Neuronal stem cell (in vitro differentiated cells): ENCODE measurements around the gene MFAP3.

ENCODE experiments used
- DNase-seq: peaks from one replicate; pipeline ENCODE4 v3.0.0-alpha.2; 2013; ENCODE audit warnings: low spot score
- H2AFZ ChIP-seq: one replicate; pipeline ENCODE4 v1.6.1; 2013; ENCODE audit warnings: mild to moderate bottlenecking, low read length, inconsistent platforms
- H2AK5ac ChIP-seq: 2 replicates; pipeline ENCODE4 v1.6.1; 2013; ENCODE audit warnings: low read depth, mild to moderate bottlenecking, inconsistent platforms, low read length, moderate library complexity, mixed read lengths
- H2BK120ac ChIP-seq: 2 replicates; pipeline ENCODE4 v1.6.1; 2013; ENCODE audit warnings: low read depth, mild to moderate bottlenecking, inconsistent platforms, low read length, moderate library complexity, mixed read lengths
- H2BK12ac ChIP-seq: one replicate; pipeline ENCODE4 v1.6.1; 2013; ENCODE audit warnings: low read length, inconsistent platforms
- H2BK15ac ChIP-seq: 2 replicates; pipeline ENCODE4 v1.6.1; 2013; ENCODE audit warnings: mild to moderate bottlenecking, low read length, inconsistent platforms, mixed read lengths
- H2BK5ac ChIP-seq: one replicate; pipeline ENCODE4 v1.6.1; 2013; ENCODE audit warnings: inconsistent platforms, mild to moderate bottlenecking, low read length, moderate library complexity
- H3K14ac ChIP-seq: one replicate; pipeline ENCODE4 v1.6.1; 2013; ENCODE audit warnings: low read length, inconsistent platforms
- H3K18ac ChIP-seq: 2 replicates; pipeline ENCODE4 v1.6.1; 2013; ENCODE audit warnings: low read length, inconsistent platforms
- H3K23ac ChIP-seq: 2 replicates; pipeline ENCODE4 v1.6.1; 2013; ENCODE audit warnings: low read depth, mild to moderate bottlenecking, mixed read lengths, low read length, inconsistent platforms; ENCODE audit not compliant: poor library complexity
- H3K27ac ChIP-seq: replicated peaks from 3 replicates; pipeline ENCODE4 v1.5.1; 2013; ENCODE audit warnings: low read length, inconsistent platforms
- H3K27me3 ChIP-seq, 3 experiments: 2 replicates each; pipeline ENCODE4 v1.6.1; 2013; ENCODE audit warnings: low read length in 3 of 3, mild to moderate bottlenecking in 2 of 3, inconsistent platforms in 1 of 3, low read depth in 1 of 3, mixed read lengths in 1 of 3, moderate library complexity in 1 of 3; ENCODE audit not compliant: control insufficient read depth in 3 of 3, insufficient read depth in 3 of 3
- H3K36me3 ChIP-seq, 2 donors: replicated peaks in 1 of 2; 2 replicates each; pipeline ENCODE4 v1.6.1; 2013; ENCODE audit warnings: low read length in 2 of 2; ENCODE audit not compliant: control insufficient read depth in 2 of 2, insufficient read depth in 2 of 2
- H3K4ac ChIP-seq: 2 replicates; pipeline ENCODE4 v1.6.1; 2013; ENCODE audit warnings: inconsistent platforms, mild to moderate bottlenecking, low read length, moderate library complexity
- H3K4me1 ChIP-seq, 2 donors: 1 replicate in 1 of 2; 2 replicates in 1 of 2; pipeline ENCODE4 v1.6.1; 2013; ENCODE audit warnings: low read length in 2 of 2, low read depth in 1 of 2; ENCODE audit not compliant: control insufficient read depth in 2 of 2, insufficient read depth in 1 of 2
- H3K4me2 ChIP-seq: one replicate; pipeline ENCODE4 v1.6.1; 2013; ENCODE audit warnings: mild to moderate bottlenecking, low read length, inconsistent platforms; ENCODE audit not compliant: insufficient read depth, poor library complexity, severe bottlenecking
- H3K4me3 ChIP-seq, 2 donors: 2 replicates each; pipeline ENCODE4 v1.5.1; 2013; ENCODE audit warnings: low read length in 2 of 2, mild to moderate bottlenecking in 2 of 2, inconsistent platforms in 1 of 2, moderate library complexity in 1 of 2
- H3K79me1 ChIP-seq: one replicate; pipeline ENCODE4 v1.6.1; 2013; ENCODE audit warnings: low read depth, mild to moderate bottlenecking, inconsistent platforms, low read length, moderate library complexity
- H3K9ac ChIP-seq: one replicate; pipeline ENCODE4 v1.6.1; 2013; ENCODE audit warnings: mild to moderate bottlenecking, low read depth, low read length, inconsistent platforms; ENCODE audit not compliant: poor library complexity
- H3K9me3 ChIP-seq, 2 donors: replicated peaks in 1 of 2; 2 replicates each; pipeline versions ENCODE3 to v1.6.1; 2013; ENCODE audit warnings: low read length in 2 of 2, mild to moderate bottlenecking in 2 of 2, inconsistent platforms in 1 of 2, low read depth in 1 of 2, mixed read lengths in 1 of 2, moderate library complexity in 1 of 2; ENCODE audit not compliant: control insufficient read depth in 2 of 2, insufficient read depth in 1 of 2
- H4K8ac ChIP-seq: one replicate; pipeline ENCODE4 v1.6.1; 2013; ENCODE audit warnings: low read depth, mild to moderate bottlenecking, inconsistent platforms, low read length, moderate library complexity
- H4K91ac ChIP-seq: one replicate; pipeline ENCODE4 v1.6.1; 2013; ENCODE audit warnings: low read length, low read depth, mild to moderate bottlenecking, inconsistent platforms; ENCODE audit not compliant: poor library complexity
- WGBS, 2 donors: extraction: QIAGEN DNeasy Blood & Tissue Kit; methylation state at CpG; one replicate each; pipeline ENCODE4 v1.1.7; 2013; ENCODE audit warnings: missing lambda C conversion rate in 2 of 2, mixed read lengths in 1 of 2; ENCODE audit not compliant: insufficient read length in 2 of 2, insufficient replicate concordance in 1 of 2; ENCODE audit errors: extremely low coverage in 2 of 2; 5-methylcytosine and 5-hydroxymethylcytosine counted together

MFAP3 gene

GRCh38 chr5:153999995-154000394 is 38.8 kb upstream of the MFAP3 start:
- Histone ChIP-seq H2BK12ac (no peak overlapping the region), H3K36me3 (peaks cover 0 to 42% of the 10 kb centered on the region in 2 donors), H2BK15ac (no peak overlapping the region), H3K9ac (no peak overlapping the region), H2AK5ac (no peak overlapping the region), H3K27ac (no peak overlapping the region), H3K4me1 (no peaks in the 10 kb centered on the region), H2AFZ (no peak overlapping the region), H3K4me2 (no peak overlapping the region), H3K4me3 (no peak overlapping the region), H2BK5ac (no peak overlapping the region), H3K23ac (no peak overlapping the region), H3K4ac (no peak overlapping the region), H4K8ac (no peak overlapping the region), H3K14ac (no peak overlapping the region), H4K91ac (no peak overlapping the region), H3K27me3 (no peaks in the 10 kb centered on the region), H3K9me3 (peaks cover 0 to 4% of the 10 kb centered on the region in 2 donors), H2BK120ac (no peak overlapping the region), H3K18ac (no peak overlapping the region), H3K79me1 (no peaks in the 10 kb centered on the region)
- WGBS, 2 donors, result 100% methylated on average over 1 of the region's 3 CpGs; no CpG with 5 or more reads in 1 of the 2 donors
- no peak for DNase-seq

DNA sequence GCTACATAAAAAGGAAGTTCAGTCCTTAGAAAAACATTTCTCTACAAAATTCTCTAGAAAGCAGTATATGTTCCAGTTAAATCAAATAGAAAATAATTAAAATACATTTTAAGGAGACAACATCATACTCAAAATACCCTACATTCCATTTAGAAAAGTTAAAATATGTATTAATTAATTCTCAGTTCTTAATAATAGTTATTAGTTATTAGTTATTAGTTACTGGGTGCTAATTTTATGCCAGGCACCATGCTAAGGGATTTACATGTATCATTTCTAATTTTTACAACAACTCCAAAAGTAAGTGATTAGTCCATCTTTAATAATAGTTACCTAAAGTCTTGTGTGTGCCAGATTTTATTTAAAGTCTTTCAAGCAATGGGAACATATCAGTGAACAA is 38.1 kb upstream of the MFAP3 start:
- Histone ChIP-seq H3K36me3 (peaks cover 0 to 42% of the 10 kb centered on the region in 2 donors), H3K18ac (no peak overlapping the region), H3K27ac (no peak overlapping the region), H2BK5ac (no peak overlapping the region), H3K4me1 (no peaks in the 10 kb centered on the region), H3K9ac (no peak overlapping the region), H3K27me3 (no peaks in the 10 kb centered on the region), H3K4ac (no peak overlapping the region), H4K8ac (no peak overlapping the region), H3K4me2 (no peak overlapping the region), H3K4me3 (no peak overlapping the region), H3K79me1 (no peaks in the 10 kb centered on the region), H2AK5ac (no peak overlapping the region), H4K91ac (no peak overlapping the region), H2AFZ (no peak overlapping the region), H3K14ac (no peak overlapping the region), H2BK15ac (no peak overlapping the region), H2BK12ac (no peak overlapping the region), H3K23ac (no peak overlapping the region), H3K9me3 (peaks cover 0 to 4% of the 10 kb centered on the region in 2 donors), H2BK120ac (no peak overlapping the region)
- DNase-seq, result no peak

- WGBS, 2 donors, result no CpG with 5 or more reads among the region's 4 CpGs
- H3K9me3 ChIP-seq, result peaks cover 0 to 4% of the 10 kb centered on the region in 2 donors
- no peaks in the 10 kb centered on the region for H3K4me1 ChIP-seq
- H4K8ac ChIP-seq, result no peak overlapping the region
- no peak overlapping the region for H2BK15ac ChIP-seq
- peaks cover 0 to 40% of the 10 kb centered on the region in 2 donors for H3K36me3 ChIP-seq
- no peak overlapping the region for H3K4ac ChIP-seq
- no peaks in the 10 kb centered on the region for H3K27me3 ChIP-seq
- no peak overlapping the region for H2AFZ ChIP-seq
- no peak overlapping the region for H4K91ac ChIP-seq
- no peak overlapping the region for H3K27ac ChIP-seq
- no peak overlapping the region for H2BK12ac ChIP-seq
- no peaks in the 10 kb centered on the region for H3K79me1 ChIP-seq
- H3K9ac ChIP-seq, result no peak overlapping the region
- H2BK5ac ChIP-seq, result no peak overlapping the region
- no peak overlapping the region for H2BK120ac ChIP-seq
- H3K4me2 ChIP-seq, result no peak overlapping the region
- no peak overlapping the region for H3K23ac ChIP-seq
- no peak overlapping the region for H2AK5ac ChIP-seq
- no peak for DNase-seq
- H3K18ac ChIP-seq, result no peak overlapping the region
- H3K14ac ChIP-seq, result no peak overlapping the region
- H3K4me3 ChIP-seq, result no peak overlapping the region
Observed at GRCh38 chr5:154002093-154002492, 36.7 kb upstream of the MFAP3 start.

GRCh38 chr5:154002511-154003020 is 36.2 kb upstream of the MFAP3 start:
- no peak overlapping the region for H3K4ac ChIP-seq
- no peak overlapping the region for H2BK12ac ChIP-seq
- H3K4me2 ChIP-seq, result no peak overlapping the region
- no peak for DNase-seq
- H3K4me3 ChIP-seq, result no peak overlapping the region
- no peak overlapping the region for H4K91ac ChIP-seq
- H3K23ac ChIP-seq, result no peak overlapping the region
- no peak overlapping the region for H2BK15ac ChIP-seq
- no peaks in the 10 kb centered on the region for H3K27me3 ChIP-seq
- H3K79me1 ChIP-seq, result no peaks in the 10 kb centered on the region
- no peak overlapping the region for H3K27ac ChIP-seq
- no peak overlapping the region for H3K14ac ChIP-seq
- peaks cover 0 to 35% of the 10 kb centered on the region in 2 donors for H3K36me3 ChIP-seq
- no CpG with 5 or more reads among the region's 7 CpGs for WGBS, 2 donors
- H4K8ac ChIP-seq, result no peak overlapping the region
- H2AK5ac ChIP-seq, result no peak overlapping the region
- peaks cover 0 to 4% of the 10 kb centered on the region in 2 donors for H3K9me3 ChIP-seq
- no peaks in the 10 kb centered on the region for H3K4me1 ChIP-seq
- H2BK120ac ChIP-seq, result no peak overlapping the region
- H3K18ac ChIP-seq, result no peak overlapping the region
- H3K9ac ChIP-seq, result no peak overlapping the region
- H2AFZ ChIP-seq, result no peak overlapping the region
- no peak overlapping the region for H2BK5ac ChIP-seq
